Measurements from ENCODE around the gene ASCC3. TPM values are rescaled to one million over a fixed set of nuclear protein-coding genes. Genes with fewer than 3 reads are reported as not detected.

ASCC3 gene
- total RNA-seq, 1 experiment from 2014 or later = 32.2 TPM

DNA sequence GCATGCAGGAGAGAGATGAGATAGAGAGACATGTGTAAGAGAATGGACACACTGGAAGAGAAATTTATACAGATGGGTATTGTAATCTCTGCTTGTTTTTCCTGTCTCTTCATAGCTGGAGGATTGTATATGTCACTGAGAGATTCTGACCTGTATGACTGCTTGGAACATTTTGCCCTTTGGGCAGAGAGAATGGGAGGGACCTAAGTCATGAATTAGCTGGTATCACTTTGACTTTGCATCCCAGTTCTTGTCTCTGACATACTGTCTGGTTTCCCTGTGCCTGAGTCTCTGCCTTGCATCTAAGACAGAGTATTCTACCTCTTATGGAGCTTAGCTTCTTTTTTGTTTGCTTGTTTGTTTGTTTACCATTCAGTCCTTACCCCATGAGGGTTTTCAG is 37.0 kb upstream of the ASCC3 start:
- Histone ChIP-seq H3K27ac (ENCODE audit: low read depth, low read length, poor library complexity, severe bottlenecking) (no peak overlapping the region), H3K27me3 (replicated peaks; ENCODE audit: insufficient read depth, low read depth, low read length, poor library complexity) (no peaks in the 10 kb centered on the region), H3K36me3 (ENCODE audit: insufficient read depth, low read length, poor library complexity, severe bottlenecking) (no peaks in the 10 kb centered on the region), H3K4me1 (ENCODE audit: insufficient read depth, low read length, poor library complexity, severe bottlenecking) (no peaks in the 10 kb centered on the region), H3K9me3 (ENCODE audit: low read depth, low read length, poor library complexity, severe bottlenecking) (no peaks in the 10 kb centered on the region), H3K4me3 (ENCODE audit: low read depth, low read length, poor library complexity, severe bottlenecking) (no peak overlapping the region)
- no TSS peak for BruUV-seq (replicated peaks)
- no peak for DNase-seq (ENCODE audit: low spot score)
- ChIA-PET POLR2A (ENCODE audit: low non-redundant PET) (no interaction called here), CTCF (no interaction called here)
- no peak for TF ChIP-seq EZH2 (IDR thresholded peaks at IDR 0.05; ENCODE audit: borderline replicate concordance, low read depth, low read length, poor library complexity, severe bottlenecking)
- TF ChIP-seq, protein P1, sequence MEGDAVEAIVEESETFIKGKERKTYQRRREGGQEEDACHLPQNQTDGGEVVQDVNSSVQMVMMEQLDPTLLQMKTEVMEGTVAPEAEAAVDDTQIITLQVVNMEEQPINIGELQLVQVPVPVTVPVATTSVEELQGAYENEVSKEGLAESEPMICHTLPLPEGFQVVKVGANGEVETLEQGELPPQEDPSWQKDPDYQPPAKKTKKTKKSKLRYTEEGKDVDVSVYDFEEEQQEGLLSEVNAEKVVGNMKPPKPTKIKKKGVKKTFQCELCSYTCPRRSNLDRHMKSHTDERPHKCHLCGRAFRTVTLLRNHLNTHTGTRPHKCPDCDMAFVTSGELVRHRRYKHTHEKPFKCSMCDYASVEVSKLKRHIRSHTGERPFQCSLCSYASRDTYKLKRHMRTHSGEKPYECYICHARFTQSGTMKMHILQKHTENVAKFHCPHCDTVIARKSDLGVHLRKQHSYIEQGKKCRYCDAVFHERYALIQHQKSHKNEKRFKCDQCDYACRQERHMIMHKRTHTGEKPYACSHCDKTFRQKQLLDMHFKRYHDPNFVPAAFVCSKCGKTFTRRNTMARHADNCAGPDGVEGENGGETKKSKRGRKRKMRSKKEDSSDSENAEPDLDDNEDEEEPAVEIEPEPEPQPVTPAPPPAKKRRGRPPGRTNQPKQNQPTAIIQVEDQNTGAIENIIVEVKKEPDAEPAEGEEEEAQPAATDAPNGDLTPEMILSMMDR (conservative IDR thresholded peaks at IDR 0.05; ENCODE audit: low read depth, low read length) = no peak
- intact Hi-C loops (cut with micrococcal nuclease; ENCODE audit: unreplicated experiment) = no loop called here

- Histone ChIP-seq H3K27me3 (replicated peaks; ENCODE audit: insufficient read depth, low read depth, low read length, poor library complexity) (no peaks in the 10 kb centered on the region), H3K27ac (ENCODE audit: low read depth, low read length, poor library complexity, severe bottlenecking) (no peak overlapping the region), H3K36me3 (ENCODE audit: insufficient read depth, low read length, poor library complexity, severe bottlenecking) (no peaks in the 10 kb centered on the region), H3K4me3 (ENCODE audit: low read depth, low read length, poor library complexity, severe bottlenecking) (no peak overlapping the region), H3K4me1 (ENCODE audit: insufficient read depth, low read length, poor library complexity, severe bottlenecking) (no peaks in the 10 kb centered on the region), H3K9me3 (ENCODE audit: low read depth, low read length, poor library complexity, severe bottlenecking) (no peaks in the 10 kb centered on the region)
- no peak for DNase-seq (ENCODE audit: low spot score)
- POLR2A ChIA-PET (ENCODE audit: low non-redundant PET) = no interaction called here
- CTCF ChIA-PET = no interaction called here
- TF ChIP-seq, protein P1 (conservative IDR thresholded peaks at IDR 0.05; ENCODE audit: low read depth, low read length) = no peak
- TF ChIP-seq EZH2 (IDR thresholded peaks at IDR 0.05; ENCODE audit: borderline replicate concordance, low read depth, low read length, poor library complexity, severe bottlenecking) = no peak
- intact Hi-C loops (cut with micrococcal nuclease; ENCODE audit: unreplicated experiment) = no loop called here
- BruUV-seq (replicated peaks) = no TSS peak
Observed at GRCh38 chr6:100915876-100916275, 34.7 kb upstream of the ASCC3 start.

DNA sequence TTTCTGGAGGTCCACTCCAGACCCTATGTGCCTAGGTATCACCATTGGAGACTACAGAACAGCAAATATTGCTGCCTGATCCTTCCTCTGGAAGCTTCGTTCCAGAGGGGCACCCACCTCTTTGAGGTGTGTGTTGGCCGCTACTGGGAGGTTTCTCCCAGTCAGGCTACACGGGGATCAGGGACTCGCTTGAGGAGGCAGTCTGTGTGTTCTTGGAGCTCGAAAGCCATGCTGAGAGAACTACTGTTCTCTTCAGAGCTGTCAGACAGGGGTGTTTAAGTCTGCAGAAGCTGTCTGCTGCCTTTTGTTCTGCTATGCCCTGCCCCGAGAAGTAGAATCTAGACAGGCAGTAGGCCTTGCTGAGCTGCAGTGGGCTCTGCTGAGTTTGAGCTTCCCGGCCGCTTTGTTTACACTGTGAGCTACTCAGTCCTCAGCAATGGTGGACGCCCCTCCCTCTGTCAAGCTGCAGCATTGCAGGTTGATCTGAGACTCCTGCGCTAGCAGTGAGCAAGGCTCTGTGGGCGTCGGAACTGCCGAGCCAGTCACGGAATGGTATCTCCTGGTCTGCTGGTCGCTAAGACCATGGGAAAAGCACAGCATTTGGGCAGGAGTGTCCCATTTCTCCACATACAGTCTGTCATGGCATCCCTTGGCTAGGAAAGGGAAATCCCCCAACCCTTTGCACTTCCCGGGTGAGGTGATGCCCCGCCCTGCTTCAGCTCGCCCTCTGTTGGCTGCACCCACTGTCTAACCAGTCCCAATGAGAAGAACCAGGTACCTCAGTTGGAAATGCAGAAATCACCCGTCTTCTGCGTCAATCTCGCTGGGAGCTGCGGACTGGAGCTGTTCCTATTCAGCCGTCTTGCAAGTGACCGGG is 32.5 kb upstream of the ASCC3 start:
- Histone ChIP-seq H3K36me3 (ENCODE audit: insufficient read depth, low read length, poor library complexity, severe bottlenecking) (no peaks in the 10 kb centered on the region), H3K27me3 (replicated peaks; ENCODE audit: insufficient read depth, low read depth, low read length, poor library complexity) (no peaks in the 10 kb centered on the region), H3K9me3 (ENCODE audit: low read depth, low read length, poor library complexity, severe bottlenecking) (no peaks in the 10 kb centered on the region), H3K4me3 (ENCODE audit: low read depth, low read length, poor library complexity, severe bottlenecking) (no peak overlapping the region), H3K4me1 (ENCODE audit: insufficient read depth, low read length, poor library complexity, severe bottlenecking) (no peaks in the 10 kb centered on the region), H3K27ac (ENCODE audit: low read depth, low read length, poor library complexity, severe bottlenecking) (no peak overlapping the region)
- CTCF ChIA-PET = interaction anchor here (0.6 kb wide), 1 partner anchor 39 kb away, joined by 3 read pairs; no protein-coding TSS in a partner anchor
- intact Hi-C loops (cut with micrococcal nuclease; ENCODE audit: unreplicated experiment) = no loop called here
- TF ChIP-seq EZH2 (IDR thresholded peaks at IDR 0.05; ENCODE audit: borderline replicate concordance, low read depth, low read length, poor library complexity, severe bottlenecking) = no peak
- TF ChIP-seq, protein P1 (conservative IDR thresholded peaks at IDR 0.05; ENCODE audit: low read depth, low read length) = no peak
- DNase-seq (ENCODE audit: low spot score) = no peak
- POLR2A ChIA-PET (ENCODE audit: low non-redundant PET) = no interaction called here
- no TSS peak for BruUV-seq (replicated peaks)
